Endodermal cell (in vitro differentiated cells): ENCODE measurements around the gene ACOT7. TPM values are rescaled to one million over a fixed set of nuclear protein-coding genes. Genes with fewer than 3 reads are reported as not detected.

Experiments
- DNase-seq: peaks from one replicate; pipeline ENCODE4 v3.0.0-alpha.2; 2017
- H3K27ac ChIP-seq: 2 replicates; pipeline ENCODE4 v1.5.1; 2013; ENCODE audit warnings: mild to moderate bottlenecking, low read depth, low read length, moderate library complexity
- H3K27me3 ChIP-seq: 2 replicates; pipeline ENCODE4 v1.6.1; 2013; ENCODE audit warnings: mild to moderate bottlenecking, low read length, moderate library complexity; ENCODE audit not compliant: insufficient read depth, control insufficient read depth, poor library complexity, severe bottlenecking
- H3K36me3 ChIP-seq: 2 replicates; pipeline ENCODE4 v1.7.0; 2013; ENCODE audit warnings: mild to moderate bottlenecking, low read length, moderate library complexity; ENCODE audit not compliant: control insufficient read depth, insufficient read depth
- H3K4me1 ChIP-seq: one replicate; pipeline ENCODE4 v1.7.0; 2013; ENCODE audit warnings: low read length; ENCODE audit not compliant: control insufficient read depth, insufficient read depth
- H3K4me3 ChIP-seq: 2 replicates; pipeline ENCODE4 v1.5.1; 2013; ENCODE audit warnings: mild to moderate bottlenecking, low read length, moderate library complexity
- H3K9ac ChIP-seq: 2 replicates; pipeline ENCODE4 v1.6.1; 2013; ENCODE audit warnings: mild to moderate bottlenecking, low read length, moderate library complexity; ENCODE audit not compliant: poor library complexity, severe bottlenecking; ENCODE audit errors: extremely low read depth
- H3K9me3 ChIP-seq: 2 replicates; pipeline ENCODE4 v1.6.1; 2013; ENCODE audit warnings: mild to moderate bottlenecking, low read length, moderate library complexity; ENCODE audit not compliant: control insufficient read depth
- H3K27ac Mint-ChIP-seq: 2 replicates; pipeline ENCODE4 v1.8.0; 2020; ENCODE audit warnings: mixed read lengths
- H3K27me3 Mint-ChIP-seq: 2 replicates; pipeline ENCODE4 v1.8.0; 2021; ENCODE audit warnings: mild to moderate bottlenecking, mixed read lengths; ENCODE audit not compliant: insufficient read depth
- H3K36me3 Mint-ChIP-seq: 2 replicates; pipeline ENCODE4 v1.8.0; 2020; ENCODE audit warnings: low read depth, mixed read lengths
- H3K4me1 Mint-ChIP-seq: 2 replicates; pipeline ENCODE4 v1.8.0; 2020; ENCODE audit warnings: mixed read lengths
- H3K4me3 Mint-ChIP-seq: 2 replicates; pipeline ENCODE4 v1.8.0; 2020; ENCODE audit warnings: mild to moderate bottlenecking, moderate library complexity, mixed read lengths
- H3K9me3 Mint-ChIP-seq: 2 replicates; pipeline ENCODE4 v1.8.0; 2020; ENCODE audit warnings: mild to moderate bottlenecking, mixed read lengths
- CTCF ChIP-seq: fragments of 200-600 bp; sonication (generic); conservative IDR thresholded peaks from 2 replicates; pipeline ENCODE4 v1.5.0; 2021; ENCODE audit warnings: antibody characterized with exemption, mild to moderate bottlenecking
- WGBS, 2 experiments: methylation state at CpG; one replicate each; pipeline versions ENCODE4 v1.1.5 to v1.1.7; 2013; ENCODE audit warnings: missing lambda C conversion rate in 2 of 2, mixed read lengths in 1 of 2; ENCODE audit not compliant: insufficient coverage in 1 of 2, insufficient read length in 1 of 2; 5-methylcytosine and 5-hydroxymethylcytosine counted together
- total RNA-seq, 2 donors: library from RNA; stranded (reverse); fragmentation: NEBNext Ultra II Directional in 1 of 2; extraction: Animal tissue kit (Norgen Biotek cat#: 25700) in 1 of 2; gene quantifications; 2 replicates in 1 of 2; 3 replicates in 1 of 2; pipeline ENCODE4 v1.2.1, GENCODE V29; 2021

The ACOT7 gene
- total RNA-seq, 2 donors from 2014 or later: 51.3 to 70.7 TPM

GRCh38 chr1:6265151-6265550, 128.4 kb downstream of the ACOT7 start:
- Histone ChIP-seq H3K27me3 (peaks cover 11% of the 10 kb centered on the region), H3K27ac (no peak overlapping the region), H3K4me1 (peaks cover 4% of the 10 kb centered on the region), H3K9ac (no peak overlapping the region), H3K4me3 (no peak overlapping the region), H3K36me3 (no peaks in the 10 kb centered on the region), H3K9me3 (no peaks in the 10 kb centered on the region)
- Mint-ChIP-seq H3K36me3 (no peaks in the 10 kb centered on the region), H3K27ac (no peak overlapping the region), H3K27me3 (peaks cover 14% of the 10 kb centered on the region), H3K4me1 (peaks cover 6% of the 10 kb centered on the region), H3K4me3 (no peak overlapping the region), H3K9me3 (no peaks in the 10 kb centered on the region)
- WGBS, 2 experiments: 91 to 93% methylated on average over 8 to 15 of the region's 15 CpGs
- TF ChIP-seq CTCF: no peak
- DNase-seq: no peak

GRCh38 chr1:6263716-6264115, 129.9 kb downstream of the ACOT7 start:
- no peak overlapping the region for H3K27ac Mint-ChIP-seq
- no peaks in the 10 kb centered on the region for H3K36me3 ChIP-seq
- no peaks in the 10 kb centered on the region for H3K9me3 ChIP-seq
- H3K4me3 Mint-ChIP-seq: no peak overlapping the region
- no peak overlapping the region for H3K27ac ChIP-seq
- H3K9me3 Mint-ChIP-seq: no peaks in the 10 kb centered on the region
- H3K27me3 ChIP-seq: peaks cover 24% of the 10 kb centered on the region
- H3K27me3 Mint-ChIP-seq: peaks cover 26% of the 10 kb centered on the region
- H3K4me1 ChIP-seq: no peaks in the 10 kb centered on the region
- H3K4me3 ChIP-seq: no peak overlapping the region
- peaks cover 3% of the 10 kb centered on the region for H3K4me1 Mint-ChIP-seq
- H3K36me3 Mint-ChIP-seq: no peaks in the 10 kb centered on the region
- TF ChIP-seq CTCF: no peak
- no peak overlapping the region for H3K9ac ChIP-seq
- no peak for DNase-seq
- 86 to 96% methylated on average over 7 of the region's 7 CpGs for WGBS, 2 experiments

GRCh38 chr1:6262555-6263420, 130.8 kb downstream of the ACOT7 start:
- H3K27ac Mint-ChIP-seq: no peak overlapping the region
- H3K27ac ChIP-seq: no peak overlapping the region
- 84 to 90% methylated on average over 12 to 25 of the region's 25 CpGs for WGBS, 2 experiments
- DNase-seq: no peak
- H3K4me1 ChIP-seq: no peaks in the 10 kb centered on the region
- H3K4me3 Mint-ChIP-seq: no peak overlapping the region
- H3K36me3 Mint-ChIP-seq: no peaks in the 10 kb centered on the region
- H3K9me3 ChIP-seq: no peaks in the 10 kb centered on the region
- H3K27me3 ChIP-seq: peaks cover 33% of the 10 kb centered on the region
- H3K9me3 Mint-ChIP-seq: no peaks in the 10 kb centered on the region
- H3K4me1 Mint-ChIP-seq: peaks cover 3% of the 10 kb centered on the region
- H3K9ac ChIP-seq: no peak overlapping the region
- H3K4me3 ChIP-seq: no peak overlapping the region
- H3K27me3 Mint-ChIP-seq: peaks cover 35% of the 10 kb centered on the region
- H3K36me3 ChIP-seq: no peaks in the 10 kb centered on the region
- no peak for TF ChIP-seq CTCF
